ENCODE results near the gene MOXD1.

The MOXD1 gene

DNA sequence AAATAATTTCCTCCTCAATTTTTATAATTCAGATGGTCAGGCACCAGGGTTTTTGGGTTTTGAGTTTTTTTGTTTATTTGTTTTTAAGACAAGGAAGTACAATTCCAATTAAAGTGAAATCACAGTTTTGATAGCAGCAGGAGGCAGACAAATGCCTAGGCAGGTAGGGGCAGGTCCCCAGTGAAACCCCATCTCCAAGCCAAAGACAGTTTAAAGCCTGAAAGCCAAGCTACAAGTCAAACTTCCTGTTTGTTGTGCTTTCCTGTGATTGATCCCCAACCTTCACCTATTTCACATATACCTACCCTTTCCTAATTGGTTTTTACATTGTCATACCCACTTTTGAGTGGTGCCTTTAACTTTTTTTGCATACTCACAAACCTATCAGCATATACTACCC, 149.6 kb downstream of the MOXD1 start:
- Histone ChIP-seq H3K9ac (ENCODE audit: low read length) (no peak overlapping the region), H3K27me3 (ENCODE audit: control insufficient read depth in 1 of 2, insufficient read depth in 2 of 2, low read length in 2 of 2) (no peaks in the 10 kb centered on the region), H3K4me1 (ENCODE audit: insufficient read depth, low read length) (no peaks in the 10 kb centered on the region), H3K4me3 (ENCODE audit: low read depth in 1 of 2, low read length in 2 of 2) (no peak overlapping the region), H3K9me3 (ENCODE audit: low read length) (no peaks in the 10 kb centered on the region), H3K36me3 (ENCODE audit: insufficient read depth, low read length) (no peaks in the 10 kb centered on the region), H3K27ac (ENCODE audit: low read depth, low read length) (no peak overlapping the region)

DNA sequence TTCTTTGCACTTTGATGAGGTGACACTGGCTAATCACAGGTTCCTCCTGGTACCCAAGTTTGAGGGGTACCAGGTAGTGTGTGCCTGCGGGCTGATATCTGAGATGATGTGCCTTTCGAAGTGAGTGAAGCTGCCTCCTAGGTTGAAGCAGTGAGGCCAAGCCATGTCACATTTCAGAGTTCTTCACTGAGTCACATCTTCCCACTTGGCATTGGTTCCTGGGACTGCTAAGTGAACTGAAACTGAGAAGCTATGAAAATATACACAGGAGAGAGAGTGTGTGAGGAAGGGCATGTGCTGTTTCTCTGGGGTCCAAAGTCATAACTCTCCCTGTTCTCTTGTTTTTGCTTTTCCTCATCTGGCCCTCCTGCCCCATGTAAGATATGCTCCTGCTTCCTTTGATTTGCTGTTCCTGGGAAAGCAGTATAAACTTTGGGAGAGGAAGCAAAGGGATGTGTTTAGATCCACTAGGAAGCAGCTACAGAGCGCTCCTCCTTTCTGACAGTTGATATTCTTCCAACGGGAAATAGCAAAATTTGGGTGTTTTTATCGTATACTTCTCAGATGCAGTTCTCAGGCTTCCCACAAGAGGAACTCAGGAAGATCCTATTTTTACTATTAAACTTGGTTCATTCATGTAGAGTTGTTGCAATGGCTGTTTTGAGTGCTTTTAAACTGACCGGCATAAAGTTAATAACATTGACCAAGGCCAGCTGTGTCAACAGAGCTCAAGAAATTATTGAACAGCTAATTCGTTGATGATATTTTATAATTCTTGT, 153.7 kb downstream of the MOXD1 start:
- no peaks in the 10 kb centered on the region for H3K9me3 ChIP-seq (ENCODE audit: low read length)
- H3K9ac ChIP-seq (ENCODE audit: low read length) = no peak overlapping the region
- H3K4me1 ChIP-seq (ENCODE audit: insufficient read depth, low read length) = no peaks in the 10 kb centered on the region
- no peak overlapping the region for H3K4me3 ChIP-seq (ENCODE audit: low read depth in 1 of 2, low read length in 2 of 2)
- no peaks in the 10 kb centered on the region for H3K36me3 ChIP-seq (ENCODE audit: insufficient read depth, low read length)
- H3K27me3 ChIP-seq (ENCODE audit: control insufficient read depth in 1 of 2, insufficient read depth in 2 of 2, low read length in 2 of 2) = no peaks in the 10 kb centered on the region
- no peak overlapping the region for H3K27ac ChIP-seq (ENCODE audit: low read depth, low read length)

- H3K4me1 ChIP-seq (ENCODE audit: insufficient read depth, low read length) = no peaks in the 10 kb centered on the region
- no peak overlapping the region for H3K27ac ChIP-seq (ENCODE audit: low read depth, low read length)
- no peak overlapping the region for H3K4me3 ChIP-seq (ENCODE audit: low read depth in 1 of 2, low read length in 2 of 2)
Measured at GRCh38 chr6:132246632-132247270, 154.5 kb downstream of the MOXD1 start.

GRCh38 chr6:132246120-132246617, 155.1 kb downstream of the MOXD1 start:
- no peak overlapping the region for H3K4me3 ChIP-seq (ENCODE audit: low read depth in 1 of 2, low read length in 2 of 2)
- H3K9ac ChIP-seq (ENCODE audit: low read length) = no peak overlapping the region
- H3K9me3 ChIP-seq (ENCODE audit: low read length) = no peaks in the 10 kb centered on the region
- no peaks in the 10 kb centered on the region for H3K36me3 ChIP-seq (ENCODE audit: insufficient read depth, low read length)
- H3K27me3 ChIP-seq (ENCODE audit: control insufficient read depth in 1 of 2, insufficient read depth in 2 of 2, low read length in 2 of 2) = no peaks in the 10 kb centered on the region
- no peak overlapping the region for H3K27ac ChIP-seq (ENCODE audit: low read depth, low read length)
- H3K4me1 ChIP-seq (ENCODE audit: insufficient read depth, low read length) = no peaks in the 10 kb centered on the region

More at GRCh38 chr6:132246632-132247270, 154.5 kb downstream of the MOXD1 start:
- Histone ChIP-seq H3K27me3 (ENCODE audit: control insufficient read depth in 1 of 2, insufficient read depth in 2 of 2, low read length in 2 of 2) (no peaks in the 10 kb centered on the region), H3K9me3 (ENCODE audit: low read length) (no peaks in the 10 kb centered on the region), H3K9ac (ENCODE audit: low read length) (no peak overlapping the region), H3K36me3 (ENCODE audit: insufficient read depth, low read length) (no peaks in the 10 kb centered on the region)
